ENCODE data around the gene GALNT18. TPM values are rescaled to one million over a fixed set of nuclear protein-coding genes. Genes with fewer than 3 reads are reported as not detected.

GALNT18 gene
- total RNA-seq, 1 donor from 2014 or later, result 2.1 TPM

- H3K27ac Mint-ChIP-seq, result no peak overlapping the region
- no peak overlapping the region for H3K4me3 Mint-ChIP-seq (ENCODE audit: low read depth)
- peaks cover 3% of the 10 kb centered on the region for H3K27me3 Mint-ChIP-seq
- H3K36me3 Mint-ChIP-seq (ENCODE audit: insufficient read depth), result no peaks in the 10 kb centered on the region
- no peaks in the 10 kb centered on the region for H3K9me3 Mint-ChIP-seq (ENCODE audit: low read depth)
- peaks cover 3% of the 10 kb centered on the region for H3K4me1 Mint-ChIP-seq (ENCODE audit: low read depth)
- TF ChIP-seq CTCF (IDR thresholded peaks at IDR 0.05; ENCODE audit: unreplicated experiment), result no peak
- no peak for DNase-seq (ENCODE audit: low spot score, unreplicated experiment)
Measured at GRCh38 chr11:11345099-11345498, 276.7 kb downstream of the GALNT18 start.

- H3K4me1 Mint-ChIP-seq (ENCODE audit: low read depth), result peaks cover 3% of the 10 kb centered on the region
- TF ChIP-seq CTCF (IDR thresholded peaks at IDR 0.05; ENCODE audit: unreplicated experiment), result no peak
- no peak for DNase-seq (ENCODE audit: low spot score, unreplicated experiment)
- H3K4me3 Mint-ChIP-seq (ENCODE audit: low read depth), result no peak overlapping the region
- H3K27ac Mint-ChIP-seq, result no peak overlapping the region
- H3K9me3 Mint-ChIP-seq (ENCODE audit: low read depth), result no peaks in the 10 kb centered on the region
- H3K36me3 Mint-ChIP-seq (ENCODE audit: insufficient read depth), result no peaks in the 10 kb centered on the region
- H3K27me3 Mint-ChIP-seq, result peaks cover 5% of the 10 kb centered on the region
Measured at GRCh38 chr11:11344045-11344444, 277.8 kb downstream of the GALNT18 start.

DNA sequence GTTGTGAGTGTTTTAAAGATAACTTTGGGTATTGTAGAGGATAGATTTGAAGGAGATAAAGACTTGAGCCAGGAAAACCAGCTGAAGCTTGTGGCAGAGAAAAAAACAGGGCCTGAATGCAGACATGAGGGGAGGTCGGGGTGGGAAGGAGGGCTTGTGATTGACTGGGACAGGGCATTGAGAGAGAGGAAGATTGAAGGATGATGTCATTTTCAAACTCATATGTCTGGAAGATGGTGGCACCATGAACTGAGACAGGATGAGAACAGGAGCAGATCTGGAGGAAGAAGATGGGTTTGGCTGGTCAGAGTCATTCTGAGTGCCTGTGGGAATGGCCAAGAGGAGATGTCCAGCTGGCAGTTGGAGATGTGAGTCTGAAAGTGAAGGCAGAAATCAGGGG lies 283.5 kb downstream of the GALNT18 start:
- Mint-ChIP-seq H3K27ac (no peak overlapping the region), H3K9me3 (ENCODE audit: low read depth) (no peaks in the 10 kb centered on the region), H3K27me3 (peaks cover 5% of the 10 kb centered on the region), H3K36me3 (ENCODE audit: insufficient read depth) (no peaks in the 10 kb centered on the region), H3K4me1 (ENCODE audit: low read depth) (no peaks in the 10 kb centered on the region), H3K4me3 (ENCODE audit: low read depth) (no peak overlapping the region)
- no peak for TF ChIP-seq CTCF (IDR thresholded peaks at IDR 0.05; ENCODE audit: unreplicated experiment)
- DNase-seq (ENCODE audit: low spot score, unreplicated experiment), result no peak

- no peaks in the 10 kb centered on the region for H3K9me3 Mint-ChIP-seq (ENCODE audit: low read depth)
- DNase-seq (ENCODE audit: low spot score, unreplicated experiment), result no peak
- no peak overlapping the region for H3K27ac Mint-ChIP-seq
- H3K4me3 Mint-ChIP-seq (ENCODE audit: low read depth), result no peak overlapping the region
- H3K27me3 Mint-ChIP-seq, result peaks cover 5% of the 10 kb centered on the region
- H3K4me1 Mint-ChIP-seq (ENCODE audit: low read depth), result no peaks in the 10 kb centered on the region
- H3K36me3 Mint-ChIP-seq (ENCODE audit: insufficient read depth), result no peaks in the 10 kb centered on the region
- no peak for TF ChIP-seq CTCF (IDR thresholded peaks at IDR 0.05; ENCODE audit: unreplicated experiment)
Measured at GRCh38 chr11:11336664-11337063, 285.1 kb downstream of the GALNT18 start.

- H3K36me3 Mint-ChIP-seq (ENCODE audit: insufficient read depth), result no peaks in the 10 kb centered on the region
- H3K27me3 Mint-ChIP-seq, result peaks cover 5% of the 10 kb centered on the region
- H3K4me3 Mint-ChIP-seq (ENCODE audit: low read depth), result no peak overlapping the region
- no peak for TF ChIP-seq CTCF (IDR thresholded peaks at IDR 0.05; ENCODE audit: unreplicated experiment)
- H3K9me3 Mint-ChIP-seq (ENCODE audit: low read depth), result no peaks in the 10 kb centered on the region
- H3K27ac Mint-ChIP-seq, result no peak overlapping the region
- H3K4me1 Mint-ChIP-seq (ENCODE audit: low read depth), result no peaks in the 10 kb centered on the region
- no peak for DNase-seq (ENCODE audit: low spot score, unreplicated experiment)
Measured at GRCh38 chr11:11335043-11335442, 286.8 kb downstream of the GALNT18 start.

All from progenitor cell of endocrine pancreas (in vitro differentiated cells).